Loucy (cell line): ENCODE measurements around the gene GIT2.

Source experiments
- H2AFZ ChIP-seq: fragments of 200-600 bp; sonication (generic); 2 replicates; pipeline ENCODE4 v1.6.0; 2016; ENCODE audit warnings: antibody characterized with exemption, mild to moderate bottlenecking, low read length, moderate library complexity
- H3F3A ChIP-seq: fragments of 200-600 bp; 2 replicates; pipeline ENCODE4 v1.6.0; 2016; ENCODE audit warnings: antibody characterized with exemption, low read depth, mild to moderate bottlenecking
- H3K27me3 ChIP-seq: fragments of 200-600 bp; sonication (generic); 2 replicates; pipeline ENCODE4 v1.6.1; 2014; ENCODE audit warnings: low read length, mild to moderate bottlenecking; ENCODE audit not compliant: insufficient read depth, poor library complexity, severe bottlenecking
- H3K36me3 ChIP-seq: fragments of 200-600 bp; sonication (generic); 2 replicates; pipeline ENCODE4 v1.6.1; 2016; ENCODE audit warnings: low read length; ENCODE audit not compliant: insufficient read depth
- H3K4me1 ChIP-seq: fragments of 200-600 bp; sonication (generic); 2 replicates; pipeline ENCODE4 v1.5.1; 2014; ENCODE audit warnings: low read length, mild to moderate bottlenecking; ENCODE audit not compliant: insufficient read depth, poor library complexity, severe bottlenecking
- H3K4me2 ChIP-seq: fragments of 200-600 bp; sonication (generic); 2 replicates; pipeline ENCODE4 v1.6.0; 2014; ENCODE audit warnings: antibody characterized with exemption, low read length, low read depth, mild to moderate bottlenecking; ENCODE audit not compliant: poor library complexity, severe bottlenecking
- H3K4me3 ChIP-seq: fragments of 200-600 bp; sonication (generic); 2 replicates; pipeline ENCODE4 v1.5.1; 2014; ENCODE audit warnings: low read length, mild to moderate bottlenecking, mixed read lengths; ENCODE audit not compliant: poor library complexity, severe bottlenecking
- H3K79me2 ChIP-seq: fragments of 200-600 bp; sonication (generic); 2 replicates; pipeline ENCODE4 v1.6.1; 2014; ENCODE audit warnings: low read length; ENCODE audit not compliant: insufficient read depth
- H3K9ac ChIP-seq: fragments of 200-600 bp; sonication (generic); 2 replicates; pipeline ENCODE4 v1.6.0; 2014; ENCODE audit warnings: mild to moderate bottlenecking, low read depth, low read length, moderate library complexity; ENCODE audit not compliant: poor library complexity, severe bottlenecking
- H3K9me2 ChIP-seq: fragments of 200-600 bp; sonication (generic); replicated peaks from 2 replicates; pipeline ENCODE4 v1.6.1; 2016; ENCODE audit warnings: low read depth, low read length, mixed read lengths
- H3K9me3 ChIP-seq: fragments of 200-600 bp; sonication (generic); 2 replicates; pipeline ENCODE4 v1.6.1; 2014; ENCODE audit warnings: mild to moderate bottlenecking, antibody characterized with exemption, low read length, low read depth; ENCODE audit not compliant: insufficient read depth
- H4K20me1 ChIP-seq: fragments of 200-600 bp; sonication (generic); 2 replicates; pipeline ENCODE4 v1.6.0; 2014; ENCODE audit warnings: antibody characterized with exemption, low read length, mild to moderate bottlenecking; ENCODE audit not compliant: insufficient read depth, poor library complexity, severe bottlenecking
- EZH2phosphoT487 ChIP-seq: fragments of 200-600 bp; IDR thresholded peaks from 2 replicates; pipeline ENCODE4 v1.6.1; 2018; ENCODE audit warnings: antibody characterized with exemption, mild to moderate bottlenecking, moderate library complexity, borderline replicate concordance
- TF ChIP-seq, protein P1 (sequence below): fragments of 200-600 bp; sonication (generic); conservative IDR thresholded peaks from 2 replicates; pipeline ENCODE4 v1.5.1; 2014; ENCODE audit warnings: mild to moderate bottlenecking, antibody characterized with exemption, low read length

GIT2 gene

DNA sequence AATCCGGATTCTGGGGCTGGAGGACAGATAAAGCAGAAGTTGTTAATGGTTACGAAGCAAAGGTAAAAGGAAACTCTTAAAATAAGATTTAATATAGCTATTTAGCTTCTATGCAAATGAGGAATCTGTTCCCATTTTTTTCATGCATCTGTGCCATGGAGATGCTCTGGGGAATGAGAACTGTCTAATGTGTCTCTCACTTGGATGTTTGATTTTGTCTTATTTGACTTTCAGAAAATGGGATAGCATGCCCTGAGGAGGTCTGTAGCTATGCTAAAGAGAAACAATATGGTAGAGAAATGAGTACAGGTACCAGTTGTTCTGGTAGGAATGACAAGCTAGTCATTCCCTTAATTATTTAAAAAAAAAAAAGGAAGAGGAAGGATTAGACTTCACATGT, 27.9 kb upstream of the GIT2 start:
- Histone ChIP-seq H4K20me1 (no peaks in the 10 kb centered on the region), H3K9me2 (no peaks in the 10 kb centered on the region), H3K9ac (no peak overlapping the region), H3K4me1 (no peaks in the 10 kb centered on the region), H3K79me2 (no peaks in the 10 kb centered on the region), H3F3A (no peaks in the 10 kb centered on the region), H2AFZ (no peak overlapping the region), H3K36me3 (peaks cover 83% of the 10 kb centered on the region; the same call in 1 of the 2 replicates), H3K9me3 (no peaks in the 10 kb centered on the region), H3K27me3 (no peaks in the 10 kb centered on the region), H3K4me2 (no peak overlapping the region), H3K4me3 (no peak overlapping the region)
- TF ChIP-seq EZH2phosphoT487 = no peak

DNA sequence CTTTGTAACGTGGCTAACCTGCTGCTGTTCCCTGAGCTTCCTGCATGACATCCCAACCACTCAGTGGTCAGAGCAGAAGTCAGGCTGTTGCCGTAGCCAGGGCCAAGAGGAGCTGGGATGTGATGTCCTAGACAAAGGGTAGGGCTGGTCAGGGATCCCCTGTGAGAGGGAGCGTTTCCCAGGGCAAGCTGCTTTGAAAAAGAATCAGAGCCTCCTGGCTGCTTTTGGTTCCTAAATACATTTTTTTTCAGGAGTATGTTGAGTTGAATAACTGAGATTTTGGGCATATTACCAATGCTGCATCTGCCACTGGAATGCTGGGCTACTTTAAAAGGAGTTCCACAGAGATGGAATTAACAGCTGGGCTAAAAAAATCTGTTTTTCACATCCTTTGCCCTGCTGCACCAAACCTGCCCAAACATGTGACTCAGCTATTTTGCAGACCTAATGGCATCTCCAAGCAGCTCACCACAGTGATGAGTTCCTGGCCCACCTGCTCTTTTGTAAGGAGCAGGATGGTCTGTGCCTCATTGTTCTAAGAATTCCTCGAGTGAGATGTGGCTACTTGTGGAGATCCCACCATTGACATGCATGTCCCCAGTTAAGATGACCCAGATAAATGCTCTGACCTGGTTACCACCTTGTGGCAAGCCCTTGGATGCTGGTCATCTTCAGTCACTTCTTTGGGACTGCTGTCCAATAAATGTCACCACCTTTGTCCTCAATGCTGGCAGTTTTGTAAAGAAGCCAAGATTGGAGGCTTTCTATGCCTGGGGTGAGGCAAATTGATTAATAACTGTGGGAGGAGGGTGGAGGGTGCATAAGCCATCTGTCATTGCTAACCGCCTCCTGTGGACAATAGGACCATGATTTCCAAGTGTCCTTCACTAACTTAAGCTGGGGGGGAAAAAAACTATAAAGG, 27.2 kb upstream of the GIT2 start:
- TF ChIP-seq EZH2phosphoT487 = no peak
- TF ChIP-seq, protein P1, sequence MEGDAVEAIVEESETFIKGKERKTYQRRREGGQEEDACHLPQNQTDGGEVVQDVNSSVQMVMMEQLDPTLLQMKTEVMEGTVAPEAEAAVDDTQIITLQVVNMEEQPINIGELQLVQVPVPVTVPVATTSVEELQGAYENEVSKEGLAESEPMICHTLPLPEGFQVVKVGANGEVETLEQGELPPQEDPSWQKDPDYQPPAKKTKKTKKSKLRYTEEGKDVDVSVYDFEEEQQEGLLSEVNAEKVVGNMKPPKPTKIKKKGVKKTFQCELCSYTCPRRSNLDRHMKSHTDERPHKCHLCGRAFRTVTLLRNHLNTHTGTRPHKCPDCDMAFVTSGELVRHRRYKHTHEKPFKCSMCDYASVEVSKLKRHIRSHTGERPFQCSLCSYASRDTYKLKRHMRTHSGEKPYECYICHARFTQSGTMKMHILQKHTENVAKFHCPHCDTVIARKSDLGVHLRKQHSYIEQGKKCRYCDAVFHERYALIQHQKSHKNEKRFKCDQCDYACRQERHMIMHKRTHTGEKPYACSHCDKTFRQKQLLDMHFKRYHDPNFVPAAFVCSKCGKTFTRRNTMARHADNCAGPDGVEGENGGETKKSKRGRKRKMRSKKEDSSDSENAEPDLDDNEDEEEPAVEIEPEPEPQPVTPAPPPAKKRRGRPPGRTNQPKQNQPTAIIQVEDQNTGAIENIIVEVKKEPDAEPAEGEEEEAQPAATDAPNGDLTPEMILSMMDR = no peak
- Histone ChIP-seq H3K9me3 (no peaks in the 10 kb centered on the region), H3K4me2 (no peak overlapping the region), H3K4me1 (no peaks in the 10 kb centered on the region), H3K79me2 (no peaks in the 10 kb centered on the region), H3K27me3 (no peaks in the 10 kb centered on the region), H3K36me3 (peaks cover 85% of the 10 kb centered on the region; the same call in 1 of the 2 replicates), H4K20me1 (no peaks in the 10 kb centered on the region), H3K9ac (no peak overlapping the region), H2AFZ (no peak overlapping the region), H3K9me2 (no peaks in the 10 kb centered on the region), H3F3A (no peaks in the 10 kb centered on the region), H3K4me3 (no peak overlapping the region)

DNA sequence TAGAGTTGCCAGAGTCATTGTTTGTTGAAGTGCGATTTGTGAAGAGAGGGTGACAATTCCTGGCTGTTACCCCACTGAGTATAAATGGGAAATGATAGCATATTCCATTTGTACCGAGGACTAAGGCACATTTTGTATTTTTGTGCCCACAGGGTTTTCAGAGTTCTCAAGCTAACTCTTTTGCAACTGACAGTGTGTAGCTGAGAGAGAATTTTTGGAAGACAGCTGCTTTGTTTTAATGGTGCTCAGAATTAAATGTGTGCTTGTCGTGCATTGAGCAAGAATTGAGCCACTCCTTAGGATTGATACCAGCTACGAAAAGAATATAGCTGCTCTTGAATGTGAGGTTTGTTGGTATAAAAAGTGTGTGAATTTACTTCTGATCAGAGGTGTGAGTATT, 24.8 kb upstream of the GIT2 start:
- Histone ChIP-seq H3K4me2 (no peak overlapping the region), H3K9me3 (no peaks in the 10 kb centered on the region), H3K27me3 (no peaks in the 10 kb centered on the region), H2AFZ (no peak overlapping the region), H3K9me2 (no peaks in the 10 kb centered on the region), H3F3A (no peaks in the 10 kb centered on the region), H4K20me1 (no peaks in the 10 kb centered on the region), H3K79me2 (no peaks in the 10 kb centered on the region), H3K4me3 (no peak overlapping the region), H3K4me1 (no peaks in the 10 kb centered on the region), H3K36me3 (peaks cover 89% of the 10 kb centered on the region; the same call in 1 of the 2 replicates), H3K9ac (no peak overlapping the region)
- TF ChIP-seq, protein P1 = no peak
- TF ChIP-seq EZH2phosphoT487 = no peak
